Progenitor cell of endocrine pancreas (in vitro differentiated cells): ENCODE results near the gene CCDC18. TPM values are rescaled to one million over a fixed set of nuclear protein-coding genes. Genes with fewer than 3 reads are reported as not detected.
"Not testable (repeated sequence)": the region's sequence is repeated elsewhere in the genome, so short reads cannot be mapped to it uniquely, and the experiment has no call there.

ENCODE experiments used
- DNase-seq: peaks from one replicate; pipeline ENCODE4 v3.0.0; 2021; ENCODE audit warnings: low spot score; ENCODE audit not compliant: unreplicated experiment
- H3K27ac Mint-ChIP-seq: 2 replicates; pipeline ENCODE4 v1.8.0; 2021; ENCODE audit warnings: mild to moderate bottlenecking, moderate library complexity, mixed read lengths
- H3K27me3 Mint-ChIP-seq: 2 replicates; pipeline ENCODE4 v1.8.0; 2021; ENCODE audit warnings: mixed read lengths
- H3K36me3 Mint-ChIP-seq: 2 replicates; pipeline ENCODE4 v1.8.0; 2022; ENCODE audit warnings: mixed read lengths; ENCODE audit not compliant: insufficient read depth
- H3K4me1 Mint-ChIP-seq: 2 replicates; pipeline ENCODE4 v1.8.0; 2021; ENCODE audit warnings: low read depth, mixed read lengths
- H3K4me3 Mint-ChIP-seq: 2 replicates; pipeline ENCODE4 v1.8.0; 2021; ENCODE audit warnings: low read depth, mild to moderate bottlenecking, moderate library complexity, mixed read lengths
- H3K9me3 Mint-ChIP-seq: 2 replicates; pipeline ENCODE4 v1.8.0; 2021; ENCODE audit warnings: low read depth, mixed read lengths
- total RNA-seq: library from RNA; stranded (reverse); gene quantifications from 2 replicates; pipeline ENCODE4 v1.2.1, GENCODE V29; 2021
- TF ChIP-seq, protein P1 (sequence below): fragments of 200-600 bp; sonication (generic); IDR thresholded peaks from one replicate; pipeline ENCODE4 v1.5.0; 2021; ENCODE audit warnings: antibody characterized with exemption, mild to moderate bottlenecking; ENCODE audit not compliant: unreplicated experiment

Gene CCDC18
- total RNA-seq, 1 donor from 2014 or later = 12.4 TPM

- H3K36me3 Mint-ChIP-seq = peaks cover 33% of the 10 kb centered on the region
- H3K27me3 Mint-ChIP-seq = no peaks in the 10 kb centered on the region
- H3K27ac Mint-ChIP-seq = peak overlapping the region; percentile 76
- peaks cover 19% of the 10 kb centered on the region for H3K9me3 Mint-ChIP-seq
- DNase-seq = no peak
- peaks cover 13% of the 10 kb centered on the region for H3K4me1 Mint-ChIP-seq
- no peak overlapping the region for H3K4me3 Mint-ChIP-seq
- TF ChIP-seq, protein P1, sequence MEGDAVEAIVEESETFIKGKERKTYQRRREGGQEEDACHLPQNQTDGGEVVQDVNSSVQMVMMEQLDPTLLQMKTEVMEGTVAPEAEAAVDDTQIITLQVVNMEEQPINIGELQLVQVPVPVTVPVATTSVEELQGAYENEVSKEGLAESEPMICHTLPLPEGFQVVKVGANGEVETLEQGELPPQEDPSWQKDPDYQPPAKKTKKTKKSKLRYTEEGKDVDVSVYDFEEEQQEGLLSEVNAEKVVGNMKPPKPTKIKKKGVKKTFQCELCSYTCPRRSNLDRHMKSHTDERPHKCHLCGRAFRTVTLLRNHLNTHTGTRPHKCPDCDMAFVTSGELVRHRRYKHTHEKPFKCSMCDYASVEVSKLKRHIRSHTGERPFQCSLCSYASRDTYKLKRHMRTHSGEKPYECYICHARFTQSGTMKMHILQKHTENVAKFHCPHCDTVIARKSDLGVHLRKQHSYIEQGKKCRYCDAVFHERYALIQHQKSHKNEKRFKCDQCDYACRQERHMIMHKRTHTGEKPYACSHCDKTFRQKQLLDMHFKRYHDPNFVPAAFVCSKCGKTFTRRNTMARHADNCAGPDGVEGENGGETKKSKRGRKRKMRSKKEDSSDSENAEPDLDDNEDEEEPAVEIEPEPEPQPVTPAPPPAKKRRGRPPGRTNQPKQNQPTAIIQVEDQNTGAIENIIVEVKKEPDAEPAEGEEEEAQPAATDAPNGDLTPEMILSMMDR = no peak
Observed at GRCh38 chr1:93172778-93173177, 7.7 kb upstream of the CCDC18 start.

DNA sequence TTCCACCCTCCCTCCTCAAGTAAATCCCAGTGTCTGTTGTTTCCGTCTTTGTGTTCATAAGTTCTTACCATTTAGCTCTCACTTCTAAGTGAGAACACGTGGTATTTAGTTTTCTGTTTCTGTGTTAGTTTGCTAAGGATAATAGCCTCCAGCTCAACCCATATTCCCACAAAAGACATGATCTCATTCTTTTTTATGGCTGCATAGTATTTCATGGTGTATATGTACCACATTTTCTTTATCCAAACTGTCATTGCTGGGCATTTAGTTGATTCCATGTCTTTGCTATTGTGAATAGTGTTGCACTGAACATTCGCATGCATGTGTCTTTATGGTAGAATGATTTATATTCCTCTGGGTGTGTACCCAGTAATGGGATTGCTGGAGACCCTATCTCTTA is 5.9 kb upstream of the CCDC18 start:
- not testable (repeated sequence) for H3K27me3 Mint-ChIP-seq, DNase-seq, H3K27ac Mint-ChIP-seq, H3K4me3 Mint-ChIP-seq
- Mint-ChIP-seq H3K36me3 (peaks cover 22% of the 10 kb centered on the region), H3K9me3 (peaks cover 12% of the 10 kb centered on the region), H3K4me1 (peaks cover 14% of the 10 kb centered on the region)

DNA sequence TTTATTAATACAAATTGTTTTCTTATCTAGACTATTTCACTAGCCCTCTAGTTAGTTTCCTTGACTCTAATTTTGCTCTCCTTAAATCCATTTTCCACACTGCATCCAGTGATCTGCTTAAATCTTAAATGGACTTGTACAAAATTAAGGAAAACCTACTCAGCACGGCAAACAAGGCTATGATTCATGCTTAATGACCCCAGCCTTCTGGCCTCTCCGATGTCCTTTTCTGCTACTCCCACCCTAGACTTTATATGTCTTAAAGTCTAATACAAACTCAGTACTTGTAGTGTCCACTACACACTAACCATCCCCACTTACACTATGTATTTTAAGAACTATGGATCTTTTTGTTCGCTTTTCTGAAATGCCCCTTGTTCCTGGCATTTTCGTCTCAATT is 2.5 kb upstream of the CCDC18 start:
- Mint-ChIP-seq H3K27me3 (no peaks in the 10 kb centered on the region), H3K27ac (no peak overlapping the region), H3K4me3 (peak overlapping the region; percentile 96), H3K4me1 (peaks cover 15% of the 10 kb centered on the region), H3K9me3 (peaks cover 4% of the 10 kb centered on the region), H3K36me3 (peaks cover 8% of the 10 kb centered on the region)
- DNase-seq = no peak
- TF ChIP-seq, protein P1 = no peak

GRCh38 chr1:93178418-93178817 is 2.1 kb upstream of the CCDC18 start:
- Mint-ChIP-seq H3K4me3 (peak overlapping the region; percentile 96), H3K9me3 (peaks cover 4% of the 10 kb centered on the region), H3K4me1 (peaks cover 13% of the 10 kb centered on the region), H3K27me3 (no peaks in the 10 kb centered on the region), H3K27ac (no peak overlapping the region), H3K36me3 (peaks cover 8% of the 10 kb centered on the region)
- DNase-seq = no peak
- TF ChIP-seq, protein P1 = no peak

DNA sequence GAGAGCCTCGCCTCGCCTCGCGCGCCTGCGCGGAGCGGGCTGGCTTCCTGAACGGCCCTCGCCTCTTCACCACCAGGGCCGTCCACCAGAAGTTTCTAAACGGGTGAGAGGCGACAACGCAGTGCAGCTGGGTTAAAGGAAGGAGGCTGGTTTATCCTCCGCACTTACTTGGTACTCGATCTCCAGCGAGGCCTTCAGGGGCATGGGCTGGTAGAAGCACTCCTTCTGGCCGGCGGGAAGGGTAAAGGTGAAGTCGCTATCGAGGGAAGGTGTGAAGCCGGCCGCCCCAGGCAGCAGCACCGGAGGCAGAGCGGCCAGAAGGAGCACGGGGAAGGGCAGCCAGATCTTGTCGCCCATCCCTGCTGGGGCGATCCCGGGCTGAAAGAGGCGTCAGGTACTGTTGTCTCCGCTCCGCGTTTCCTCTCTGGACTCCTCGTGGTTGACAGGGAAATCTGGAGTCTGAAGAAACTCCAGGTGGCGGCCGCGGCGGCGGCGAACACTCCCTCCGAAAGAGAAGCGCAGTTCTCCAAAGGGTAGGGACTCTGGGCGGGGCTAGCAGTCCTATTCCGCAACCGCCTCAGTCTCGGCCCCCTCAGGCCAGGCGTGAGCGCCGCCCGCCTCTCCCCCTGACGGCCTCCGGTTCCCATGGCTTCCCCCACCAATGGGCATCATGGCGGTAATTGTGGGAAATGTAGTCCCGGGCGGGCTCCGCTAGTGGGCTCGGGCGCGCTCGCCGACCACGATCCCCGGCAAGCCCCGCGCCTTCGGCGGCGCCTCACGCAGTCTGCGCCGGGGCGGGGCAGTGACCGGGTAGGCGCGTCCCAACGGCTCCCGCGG is 420 bp upstream of the CCDC18 start, which contains the start of gene TMED5:
TMED5 (minus strand) TSS at position 528 of the 837 bp plus-strand sequence; CDS start at position 357, 171 bp downstream.
- Mint-ChIP-seq H3K36me3 (peaks cover 2% of the 10 kb centered on the region), H3K9me3 (no peaks in the 10 kb centered on the region), H3K27ac (peak within 1 kb of the TSS; percentile 99), H3K4me3 (peak within 1 kb of the TSS; percentile 96), H3K27me3 (no peaks in the 10 kb centered on the region), H3K4me1 (peaks cover 13% of the 10 kb centered on the region)
- TF ChIP-seq, protein P1 = peak; percentile 24
- DNase-seq = peak; percentile 95

DNA sequence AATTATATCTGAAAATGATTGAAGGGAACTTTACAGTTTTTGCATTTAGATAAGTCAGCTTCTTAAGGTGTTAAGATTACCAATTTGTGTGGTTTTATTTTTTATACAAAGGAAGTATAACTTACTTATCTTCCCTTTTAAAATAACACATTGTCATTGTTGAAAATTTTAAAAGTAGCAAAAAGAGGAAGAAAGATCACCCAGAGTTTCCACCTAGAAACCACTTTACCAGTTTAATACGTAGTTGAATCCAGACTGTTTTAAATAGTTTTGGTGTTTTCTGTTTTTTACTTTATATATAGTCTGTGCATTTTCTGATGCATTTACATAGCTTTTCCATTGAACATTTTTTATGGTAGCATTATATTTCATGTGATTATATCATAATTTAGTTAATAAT is 6.1 kb downstream of the CCDC18 start:
- Mint-ChIP-seq H3K4me1 (no peaks in the 10 kb centered on the region), H3K27ac (no peak overlapping the region), H3K4me3 (no peak overlapping the region), H3K27me3 (no peaks in the 10 kb centered on the region), H3K9me3 (no peaks in the 10 kb centered on the region), H3K36me3 (no peaks in the 10 kb centered on the region)
- DNase-seq = no peak
- TF ChIP-seq, protein P1 = no peak
